ENCODE measurements around the gene METAP1D.

GRCh38 chr2:172056293-172056692 is 56.5 kb downstream of the METAP1D start:
- no peak for TF ChIP-seq RFX5 (IDR thresholded peaks at IDR 0.05; ENCODE audit: low read depth, low read length)
- TF ChIP-seq CTCF (conservative IDR thresholded peaks at IDR 0.05; ENCODE audit: low read depth, low read length): no peak
